ENCODE measurements around the gene ZC3H12C.
A peak's percentile ranks its signal among the peaks of the same experiment; 100 is the strongest.
"Not testable (repeated sequence)": the region's sequence is repeated elsewhere in the genome, so short reads cannot be mapped to it uniquely, and the experiment has no call there.

The ZC3H12C gene

GRCh38 chr11:110185121-110185591 lies 92.0 kb downstream of the ZC3H12C start:
- DNase-seq (ENCODE audit: low spot score): no peak

GRCh38 chr11:110185599-110185998 lies 92.4 kb downstream of the ZC3H12C start:
- no peak for DNase-seq (ENCODE audit: low spot score)

- no peak for DNase-seq (ENCODE audit: low spot score)
These were observed 93.3 kb downstream of the ZC3H12C start for GRCh38 chr11:110186456-110186855.

DNA sequence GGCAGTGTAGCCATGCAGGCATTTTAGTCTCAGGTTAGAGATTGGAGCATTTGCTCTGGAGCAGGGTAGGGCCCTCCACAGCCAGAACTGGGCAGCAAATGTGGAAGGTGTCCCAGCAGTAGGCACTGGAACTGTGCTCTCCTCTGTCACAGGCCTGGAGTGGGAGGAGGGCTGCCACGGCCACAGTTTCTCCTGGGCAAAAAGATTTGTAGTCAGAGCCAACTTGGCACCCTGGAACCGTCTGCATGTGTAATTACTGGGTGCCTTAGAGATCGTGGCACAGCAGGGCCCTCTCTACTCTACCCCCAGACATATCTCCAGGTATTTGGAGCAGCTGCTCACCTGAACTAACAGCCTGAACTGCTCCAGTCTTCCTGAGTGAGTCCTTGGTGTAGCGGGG lies 93.7 kb downstream of the ZC3H12C start:
- no peak for DNase-seq (ENCODE audit: low spot score)

DNA sequence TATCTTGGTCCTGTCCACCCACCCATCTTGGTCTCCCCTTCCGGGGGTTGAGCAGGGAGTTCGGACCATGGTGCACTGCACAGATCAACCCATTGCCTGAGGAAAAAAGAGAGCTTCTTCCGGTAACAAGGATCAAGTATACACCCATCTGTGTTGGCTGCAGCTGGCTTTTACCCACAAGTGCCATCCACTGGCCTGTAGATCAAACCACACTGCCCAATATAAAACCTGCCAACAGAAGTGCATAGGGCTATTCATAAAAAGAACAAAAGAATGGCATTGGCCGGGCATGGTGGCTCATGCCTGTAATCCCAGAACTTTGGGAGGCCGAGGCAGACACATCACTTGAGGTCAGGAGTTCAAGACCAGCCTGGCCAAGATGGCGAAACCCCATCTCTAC lies 94.5 kb downstream of the ZC3H12C start:
- DNase-seq (ENCODE audit: low spot score): no peak

- no peak for DNase-seq (ENCODE audit: low spot score)
These were observed 97.7 kb downstream of the ZC3H12C start for GRCh38 chr11:110190885-110191284.

DNA sequence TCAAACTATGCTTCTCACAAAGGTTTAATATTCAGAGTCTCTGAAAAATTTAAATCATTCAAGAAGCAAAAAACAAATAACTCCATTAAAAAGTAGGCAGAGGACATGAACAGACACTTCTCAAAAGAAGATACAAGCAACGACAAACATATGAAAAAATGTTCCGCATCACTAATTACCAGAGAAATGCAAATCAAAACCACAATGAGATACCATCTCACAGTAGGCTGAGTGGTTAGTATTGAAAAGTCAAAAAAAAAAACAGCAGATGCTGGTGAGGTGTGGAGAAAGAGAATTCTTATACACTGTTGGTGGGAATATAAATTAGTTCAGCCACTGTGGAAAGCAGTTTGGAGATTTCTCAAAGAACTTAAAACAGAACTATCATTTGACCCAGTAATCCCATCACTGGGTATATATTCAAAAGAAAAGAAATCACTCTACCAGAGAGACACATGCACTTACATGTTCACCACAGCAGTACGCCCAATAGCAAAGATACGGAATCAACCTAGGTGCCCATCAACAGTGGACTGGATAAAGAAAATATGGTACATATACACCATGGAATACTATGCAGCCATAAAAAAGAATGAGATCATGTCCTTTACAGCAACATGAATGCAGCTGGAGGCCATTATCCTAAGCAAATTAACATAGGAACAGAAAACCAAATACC lies 99.6 kb downstream of the ZC3H12C start:
- DNase-seq (ENCODE audit: low spot score): peak; percentile 19

- DNase-seq (ENCODE audit: low spot score): not testable (repeated sequence)
These were observed 101.1 kb downstream of the ZC3H12C start for GRCh38 chr11:110194211-110194766.

DNA sequence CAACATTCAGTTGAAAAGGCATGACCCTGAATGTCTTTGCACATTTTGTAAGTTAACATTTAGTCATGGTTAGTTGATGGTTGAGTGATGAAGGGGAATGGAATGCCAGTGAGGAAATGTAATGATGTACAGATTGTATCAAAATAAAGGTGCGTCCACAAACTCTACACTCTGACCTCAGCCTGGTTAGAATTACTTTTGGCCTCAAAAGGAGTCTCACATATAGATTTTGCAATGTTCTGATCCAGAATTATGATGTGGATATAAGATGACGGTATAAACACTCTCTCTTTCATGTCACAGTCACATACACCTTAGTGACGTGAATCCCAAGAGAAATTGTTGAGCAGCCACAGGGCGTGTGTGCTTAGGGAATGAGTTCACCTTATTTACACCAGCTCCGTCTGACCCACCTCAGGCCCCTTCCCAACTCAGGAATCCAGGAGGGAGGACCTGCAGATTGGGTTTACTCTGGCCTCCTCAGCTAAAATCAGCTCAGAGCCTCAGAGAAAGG lies 103.1 kb downstream of the ZC3H12C start:
- no peak for DNase-seq (ENCODE audit: low spot score)

DNA sequence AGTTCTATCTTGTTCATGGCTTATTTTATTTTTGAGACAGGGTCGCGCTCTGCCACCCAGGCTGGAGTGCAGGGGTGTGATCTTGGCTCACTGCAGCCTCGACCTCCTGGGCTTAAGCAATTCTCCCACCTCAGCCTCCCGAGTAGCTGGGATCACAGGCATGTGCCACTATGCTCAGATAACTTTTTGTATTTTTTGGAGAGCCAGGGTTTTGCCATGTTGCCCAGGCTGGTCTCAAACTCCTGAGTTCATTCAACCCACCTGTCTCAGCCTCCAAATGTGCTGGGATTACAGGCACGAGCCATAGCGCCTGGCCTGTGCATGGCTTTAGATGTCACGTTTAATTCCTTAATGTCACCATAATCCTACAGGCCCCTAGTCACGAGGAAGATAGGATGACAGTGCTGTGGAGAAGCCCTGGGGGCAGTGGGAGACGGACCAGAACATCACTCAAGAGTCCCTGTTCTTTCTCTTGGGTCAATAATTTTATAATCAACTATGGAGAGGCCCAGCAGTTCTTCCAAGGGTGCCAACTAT lies 103.8 kb downstream of the ZC3H12C start:
- DNase-seq (ENCODE audit: low spot score): no peak

DNA sequence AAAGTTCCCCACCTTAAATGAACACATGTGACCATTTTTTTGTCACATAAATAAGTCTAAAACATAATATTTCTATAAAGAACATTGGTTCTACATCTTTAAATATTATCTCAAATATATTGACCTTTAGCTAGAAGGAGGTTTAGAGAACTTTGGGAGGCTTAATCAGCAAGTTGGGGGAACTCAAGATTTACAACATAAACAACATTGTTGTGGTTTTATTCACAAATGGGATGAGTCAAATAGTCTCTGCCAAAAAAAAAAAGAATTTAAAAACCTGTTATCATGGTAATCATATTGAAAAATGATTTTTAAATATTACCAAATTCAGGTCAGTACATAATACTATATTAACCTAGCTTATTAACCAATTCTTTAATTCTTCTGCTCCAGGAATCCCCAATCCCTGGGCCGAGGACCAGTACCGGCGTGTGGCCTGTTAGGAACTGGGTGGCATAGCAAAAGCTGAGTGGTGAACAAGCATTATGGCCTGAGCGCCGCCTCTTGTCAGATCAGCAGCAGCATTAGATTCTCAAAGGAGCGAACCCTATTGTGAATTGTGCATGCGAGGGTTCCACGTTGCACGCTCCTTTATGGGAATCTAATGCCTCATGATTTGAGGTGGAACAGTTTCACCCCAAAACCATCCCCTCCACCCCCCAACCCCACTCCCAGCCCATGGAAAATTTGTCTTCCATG lies 105.0 kb downstream of the ZC3H12C start:
- no peak for DNase-seq (ENCODE audit: low spot score)

GRCh38 chr11:110199184-110199981 lies 106.2 kb downstream of the ZC3H12C start:
- no peak for DNase-seq (ENCODE audit: low spot score)

DNA sequence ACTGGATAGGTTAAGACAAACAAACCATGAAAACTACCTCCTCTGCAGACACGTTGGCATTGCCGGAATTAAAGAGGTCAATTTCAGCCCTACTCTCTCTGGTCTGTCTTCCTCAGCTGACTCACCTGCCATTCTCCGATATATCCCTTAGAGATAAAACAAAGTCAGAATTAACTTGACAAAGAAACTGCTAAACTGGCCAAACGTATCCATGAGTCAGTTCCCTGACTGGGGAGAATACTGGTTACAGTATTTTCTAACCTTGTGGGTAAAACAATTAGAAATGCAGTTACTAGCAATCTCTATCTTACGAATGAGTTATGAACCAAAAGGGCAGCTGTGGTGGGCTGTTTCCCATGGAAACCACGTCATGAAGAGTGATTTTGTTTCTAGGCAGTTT lies 107.0 kb downstream of the ZC3H12C start:
- no peak for DNase-seq (ENCODE audit: low spot score)

- no peak for DNase-seq (ENCODE audit: low spot score)
These were observed 107.6 kb downstream of the ZC3H12C start for GRCh38 chr11:110200836-110201235.

- DNase-seq (ENCODE audit: low spot score): no peak
These were observed 113.9 kb downstream of the ZC3H12C start for GRCh38 chr11:110207123-110207522.

DNA sequence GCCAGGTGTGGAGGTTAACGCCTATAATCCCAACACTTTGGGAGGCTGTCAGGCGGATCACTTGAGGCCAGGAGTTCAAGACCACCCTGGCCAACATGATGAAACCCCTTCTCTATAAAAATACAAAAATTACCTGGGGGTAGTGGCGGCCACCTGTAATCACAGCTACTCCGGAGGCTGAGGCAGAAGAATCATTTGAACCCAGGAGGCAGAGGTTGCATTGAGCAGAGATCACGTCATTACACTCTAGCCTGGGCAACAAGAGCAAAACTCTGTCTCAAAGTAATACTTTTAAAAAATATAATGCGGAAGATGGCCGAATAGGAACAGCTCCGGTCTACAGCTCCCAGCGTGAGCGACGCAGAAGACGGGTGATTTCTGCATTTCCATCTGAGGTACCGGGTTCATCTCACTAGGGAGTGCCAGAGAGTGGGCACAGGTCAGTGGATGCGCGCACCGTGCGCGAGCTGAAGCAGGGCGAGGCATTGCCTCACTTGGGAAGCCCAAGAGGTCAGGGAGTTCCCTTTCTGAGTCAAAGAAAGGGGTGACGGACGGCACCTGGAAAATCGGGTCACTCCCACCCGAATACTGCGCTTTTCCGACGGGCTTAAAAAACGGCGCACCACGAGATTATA lies 115.6 kb downstream of the ZC3H12C start:
- not testable (repeated sequence) for DNase-seq (ENCODE audit: low spot score)

DNA sequence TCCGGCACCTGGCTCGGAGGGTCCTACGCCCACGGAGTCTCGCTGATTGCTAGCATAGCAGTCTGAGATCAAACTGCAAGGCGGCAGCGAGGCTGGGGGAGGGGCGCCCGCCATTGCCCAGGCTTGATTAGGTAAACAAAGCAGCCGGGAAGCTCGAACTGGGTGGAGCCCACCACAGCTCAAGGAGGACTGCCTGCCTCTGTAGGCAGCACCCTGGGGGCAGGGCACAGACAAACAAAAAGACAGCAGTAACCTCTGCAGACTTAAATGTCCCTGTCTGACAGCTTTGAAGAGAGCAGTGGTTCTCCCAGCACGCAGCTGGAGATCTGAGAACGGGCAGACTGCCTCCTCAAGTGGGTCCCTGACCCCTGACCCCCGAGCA lies 116.1 kb downstream of the ZC3H12C start:
- DNase-seq (ENCODE audit: low spot score): not testable (repeated sequence)

GRCh38 chr11:110217223-110217877 lies 124.2 kb downstream of the ZC3H12C start:
- DNase-seq (ENCODE audit: low spot score): no peak

DNA sequence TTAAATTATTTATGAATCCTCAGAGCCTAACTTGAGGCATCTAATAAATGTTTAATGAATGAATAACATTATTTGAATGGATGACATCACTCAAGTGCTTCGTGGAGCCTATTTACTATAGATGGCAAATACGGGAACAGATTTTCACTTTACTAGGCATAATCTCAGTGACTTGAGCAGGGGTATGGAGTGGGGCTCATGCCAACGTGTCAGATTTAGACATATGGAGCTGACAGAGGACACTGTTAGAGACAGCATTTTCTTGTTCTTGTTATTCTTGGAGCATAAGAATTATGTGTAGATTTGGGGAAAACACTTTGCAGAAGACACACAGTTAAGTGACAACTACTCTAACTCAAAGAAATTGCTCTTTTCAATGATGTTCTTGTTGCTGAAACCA lies 124.7 kb downstream of the ZC3H12C start:
- no peak for DNase-seq (ENCODE audit: low spot score)

DNA sequence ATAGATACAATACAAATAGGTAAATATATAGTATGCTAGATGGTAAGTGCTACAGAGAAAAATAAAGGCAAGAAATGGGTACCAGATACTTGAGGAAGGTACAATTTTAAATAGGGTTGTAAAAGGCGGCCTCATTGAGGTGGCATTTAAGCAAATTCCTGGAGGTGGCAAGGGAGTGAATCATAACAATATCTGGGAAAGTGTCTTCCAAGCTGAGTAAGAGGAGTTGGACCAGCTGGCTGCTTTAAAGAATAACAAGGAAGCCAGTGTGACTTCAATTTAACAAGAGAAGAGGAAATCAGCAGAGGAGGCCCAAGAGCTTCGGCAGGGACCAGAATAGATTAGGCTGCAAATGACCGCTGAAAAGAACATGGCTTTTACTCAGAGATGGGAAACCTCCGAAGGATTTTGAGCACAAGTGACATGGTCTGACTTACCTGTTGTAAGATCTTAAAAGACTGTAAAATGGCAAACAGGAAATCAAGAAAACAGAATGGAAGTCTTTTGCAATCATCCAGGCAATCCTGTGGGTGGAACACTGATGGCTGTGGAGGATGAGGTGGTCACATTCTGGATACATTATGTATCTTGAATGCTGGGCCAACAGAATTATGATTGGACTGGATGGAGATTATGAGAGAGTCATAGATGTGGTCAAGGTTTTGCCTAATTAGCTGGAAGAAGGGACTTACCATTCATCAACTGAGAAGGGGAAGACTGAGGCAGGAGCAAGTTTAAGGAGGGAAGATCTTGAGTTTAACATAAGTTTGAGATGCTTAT lies 126.0 kb downstream of the ZC3H12C start:
- DNase-seq (ENCODE audit: low spot score): no peak
